Endometrial microvascular endothelial cells (primary cell): ENCODE measurements around the gene SDHAF2. TPM values are rescaled to one million over a fixed set of nuclear protein-coding genes. Genes with fewer than 3 reads are reported as not detected.
"Not testable (repeated sequence)": the region's sequence is repeated elsewhere in the genome, so short reads cannot be mapped to it uniquely, and the experiment has no call there.

Source experiments
- in situ Hi-C: cut with HindIII; loops from 2 replicates; pipeline ENCODE4 v1.10.0; 2017; ENCODE audit warnings: low sequenced_read_pairs, low pct_unique_long_range_greater_than_20kb; ENCODE audit errors: inconsistent ontology term
- total RNA-seq: library from RNA; depleted of rRNA; stranded (reverse); fragments of >200 nt; gene quantifications from one replicate; pipeline ENCODE4 v1.2.3, GENCODE V29; 2015; ENCODE audit errors: inconsistent ontology term

SDHAF2 gene
- 103 TPM for total RNA-seq

DNA sequence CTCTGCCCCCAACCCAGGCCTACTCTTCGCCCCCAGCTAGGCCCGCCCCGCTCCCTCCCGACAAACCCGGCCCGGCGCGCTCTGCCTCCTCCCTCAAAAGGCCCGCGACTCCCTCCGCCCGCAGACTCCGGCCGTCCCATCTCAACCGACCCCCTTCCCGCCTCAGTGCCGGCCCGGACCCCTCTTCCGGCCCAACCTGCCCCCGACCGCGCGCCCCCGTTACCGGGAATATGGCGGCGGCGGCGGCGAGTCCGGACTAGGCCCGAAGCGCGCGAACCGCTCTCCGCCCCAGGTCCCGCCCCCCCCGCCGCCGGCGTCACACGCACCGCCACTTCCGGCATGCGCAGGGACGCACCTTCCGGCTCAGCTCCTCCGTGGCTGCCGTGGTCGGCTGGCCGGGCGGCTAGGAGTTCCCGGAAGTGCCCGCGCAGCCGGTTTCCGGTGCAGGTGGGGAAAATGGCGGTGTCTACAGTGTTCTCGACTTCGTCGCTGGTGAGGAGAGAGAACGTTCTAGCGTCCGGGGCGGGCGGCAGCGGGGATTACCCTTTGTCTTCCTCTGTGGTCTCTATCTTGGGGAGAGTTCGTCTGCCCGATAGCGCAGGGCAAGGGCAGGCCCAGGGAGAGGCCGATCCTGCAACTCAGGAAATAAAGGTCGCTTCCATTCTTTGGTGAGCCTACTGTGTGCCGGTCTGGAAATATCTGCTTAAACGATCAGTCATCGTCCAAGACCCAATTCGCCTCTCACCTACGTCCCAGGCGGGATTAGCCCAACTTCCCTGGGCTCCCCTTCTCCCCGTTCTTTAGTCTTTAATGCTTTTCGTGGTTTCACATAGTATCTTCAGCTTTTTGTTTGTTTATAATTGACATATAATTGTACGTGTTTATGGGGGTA lies at the start of gene SDHAF2, which contains the start of gene CPSF7:
SDHAF2 (plus strand) TSS at position 434 of the 892 bp plus-strand sequence; CDS start at position 457, 23 bp downstream.
CPSF7 (minus strand) TSS at position 285 of the 892 bp plus-strand sequence. CDS start 740 bp downstream, outside the sequence.
- in situ Hi-C loops, result no loop called here

DNA sequence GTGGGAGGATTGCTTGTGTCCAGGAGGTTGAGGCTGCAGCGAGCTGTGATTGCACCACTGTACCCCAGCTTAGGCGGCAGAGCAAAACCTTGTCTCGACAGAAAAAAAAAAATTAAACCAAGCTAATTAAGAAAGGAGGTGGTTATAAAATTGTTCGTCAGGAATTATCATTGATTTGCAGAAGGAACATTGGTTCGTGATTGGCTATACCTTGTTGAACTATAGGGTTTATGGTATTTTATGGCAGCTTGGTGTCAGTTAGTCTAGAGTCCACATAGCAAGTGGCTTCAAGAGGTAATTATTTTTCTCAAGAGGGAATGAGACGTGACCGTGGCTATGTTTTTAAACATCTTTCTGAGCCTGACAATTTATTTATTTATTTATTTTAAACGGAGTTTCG lies 49.0 kb upstream of the SDHAF2 start:
- in situ Hi-C loops, result no loop called here

DNA sequence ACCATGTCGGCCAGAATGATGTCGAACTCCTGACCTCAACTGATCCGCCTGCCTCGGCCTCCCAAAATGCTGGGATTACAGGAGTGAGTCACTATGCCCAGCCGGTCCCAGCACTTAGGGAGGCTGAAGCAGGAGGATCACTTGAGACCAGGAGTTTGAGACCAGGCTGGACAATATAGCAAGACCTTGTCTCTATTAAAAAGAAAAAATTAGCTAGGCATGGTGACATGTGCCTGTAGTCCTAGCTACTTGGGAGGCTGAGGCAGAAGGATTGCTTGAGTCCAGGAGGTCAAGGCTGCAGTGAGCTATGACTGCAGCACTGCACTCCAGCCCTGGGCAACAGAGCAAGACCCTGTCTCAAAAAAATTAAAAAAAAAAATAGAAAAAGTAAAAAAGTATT lies 46.1 kb upstream of the SDHAF2 start:
- in situ Hi-C loops, result not testable (repeated sequence)

DNA sequence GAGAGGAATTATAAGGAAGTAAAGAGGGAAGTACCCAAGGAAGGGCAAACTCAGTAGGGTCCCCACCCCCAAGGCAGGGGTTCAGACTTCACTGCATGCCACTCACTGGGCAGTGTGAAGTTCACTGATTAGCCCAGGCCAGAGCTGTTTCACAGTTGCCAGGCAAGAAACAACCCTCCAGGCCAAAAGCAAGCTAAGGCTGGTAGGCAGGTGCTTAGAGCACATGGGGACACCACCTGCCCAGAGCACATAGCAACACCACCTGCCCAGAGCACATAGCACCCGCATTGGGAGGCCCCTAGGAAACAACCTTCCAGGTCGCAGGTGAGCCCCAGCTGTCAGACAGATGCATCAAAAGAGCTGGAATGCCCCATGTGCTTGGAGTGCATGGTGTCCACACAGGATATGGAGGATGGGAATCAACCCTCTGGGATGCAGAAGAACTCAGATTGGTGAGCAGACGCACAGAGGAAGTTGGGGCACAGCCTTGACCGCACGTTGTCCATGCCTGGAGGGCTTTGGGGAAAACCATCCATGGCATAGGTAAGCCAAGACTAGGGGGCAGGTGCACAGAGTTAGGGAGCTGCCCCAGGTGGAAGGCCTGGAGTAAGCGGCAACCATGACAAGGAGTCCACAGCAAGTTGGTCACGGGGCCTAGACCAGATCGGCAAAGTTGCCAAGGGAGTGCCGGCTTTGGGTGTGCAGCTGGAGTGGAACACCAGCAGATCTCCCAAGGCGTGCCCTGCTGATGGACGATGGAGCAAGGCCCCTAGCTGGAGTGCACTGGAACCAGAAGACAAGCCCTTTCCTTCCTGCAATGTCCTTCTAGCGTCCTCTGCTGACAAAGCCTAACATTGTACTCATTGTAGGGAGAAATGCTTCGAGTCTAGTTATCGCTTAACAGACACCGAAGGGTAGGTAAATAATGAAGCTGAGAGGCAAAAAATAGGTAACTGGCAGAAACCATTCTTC lies 45.4 kb upstream of the SDHAF2 start:
- in situ Hi-C loops, result no loop called here

DNA sequence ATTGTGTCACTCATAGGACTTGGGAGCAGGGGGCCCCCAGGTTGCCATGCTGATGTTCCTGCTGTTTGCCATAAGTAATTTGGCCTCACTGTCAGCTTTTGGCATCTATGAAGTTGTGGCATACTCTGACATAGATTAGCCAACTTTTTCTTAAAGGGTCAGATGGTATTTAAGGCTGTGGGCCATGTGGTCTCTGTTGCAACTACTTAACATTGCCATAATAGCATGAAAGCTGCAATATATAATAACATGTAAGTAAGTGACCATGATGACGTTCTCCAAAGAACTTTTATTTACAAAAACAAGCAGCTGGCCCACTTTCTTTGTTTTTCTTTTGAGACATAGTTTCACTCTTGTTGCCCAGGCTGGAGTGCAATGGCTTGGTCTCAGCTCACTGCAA lies 39.8 kb upstream of the SDHAF2 start:
- in situ Hi-C loops, result no loop called here

DNA sequence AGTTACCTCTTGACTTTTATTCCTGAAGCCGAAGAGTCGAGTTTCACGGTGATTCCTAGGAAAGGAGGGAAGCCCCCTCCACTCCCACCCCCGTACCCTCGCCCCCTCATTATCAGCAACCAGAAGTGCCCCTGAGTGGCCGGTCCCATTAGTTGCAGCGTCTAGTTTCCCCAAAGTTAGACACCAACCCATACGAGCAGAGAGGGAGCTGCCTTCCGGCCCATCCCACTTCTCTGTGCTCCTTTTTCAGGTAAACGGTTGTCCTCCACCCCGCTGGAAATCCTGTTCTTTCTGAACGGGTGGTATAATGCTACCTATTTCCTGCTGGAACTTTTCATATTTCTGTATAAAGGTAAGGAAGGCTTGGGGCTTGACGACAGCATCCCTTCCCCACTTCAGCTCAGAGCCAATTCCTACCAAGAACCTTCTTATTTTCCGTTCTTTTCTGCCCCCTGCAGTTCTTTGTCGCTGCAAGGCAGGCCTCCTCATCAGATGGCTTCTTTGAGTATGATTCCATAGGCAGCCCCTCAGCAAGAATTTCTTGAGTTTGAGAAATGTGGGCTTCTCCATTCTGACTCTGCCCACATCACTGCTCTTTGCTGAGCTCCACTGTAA lies 36.8 kb upstream of the SDHAF2 start:
- in situ Hi-C loops, result no loop called here

DNA sequence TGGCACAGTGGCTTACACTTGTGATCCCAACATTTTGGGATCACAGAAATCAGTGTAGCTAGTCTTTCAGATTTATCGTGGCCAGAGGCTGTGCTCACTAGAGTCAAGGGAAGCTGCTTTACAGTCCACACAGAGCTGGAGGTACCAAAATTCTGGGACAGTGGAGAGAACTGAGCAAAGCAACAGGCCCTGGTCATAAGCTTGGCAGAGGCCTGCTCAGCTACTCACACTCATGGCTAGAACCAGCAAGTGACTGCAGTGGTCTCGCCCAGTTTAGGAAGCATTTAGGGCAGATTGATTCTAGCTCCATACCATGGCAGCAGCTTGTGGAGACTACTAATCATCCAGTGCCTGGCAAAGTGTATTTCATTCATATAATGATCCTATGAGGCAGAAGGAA lies 28.8 kb upstream of the SDHAF2 start:
- in situ Hi-C loops, result no loop called here

DNA sequence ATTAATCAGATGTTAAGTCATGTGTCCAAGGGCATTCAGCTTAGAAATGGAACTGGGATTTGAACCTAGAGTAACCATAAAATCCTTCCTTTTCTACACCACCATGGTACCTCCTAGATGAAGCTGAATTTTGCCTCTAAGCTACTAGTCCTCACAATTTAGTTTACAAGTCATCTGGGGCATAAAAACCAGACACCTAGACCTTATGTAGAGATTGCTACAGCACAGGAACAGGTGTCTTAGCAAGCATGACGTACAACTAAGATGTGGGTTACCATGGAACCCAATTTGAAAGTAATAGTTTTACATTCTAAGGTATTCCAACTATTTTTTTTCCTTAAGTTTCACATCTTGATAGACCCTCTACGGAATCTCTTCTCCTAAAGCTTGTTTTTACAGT lies 28.4 kb upstream of the SDHAF2 start:
- in situ Hi-C loops, result no loop called here

DNA sequence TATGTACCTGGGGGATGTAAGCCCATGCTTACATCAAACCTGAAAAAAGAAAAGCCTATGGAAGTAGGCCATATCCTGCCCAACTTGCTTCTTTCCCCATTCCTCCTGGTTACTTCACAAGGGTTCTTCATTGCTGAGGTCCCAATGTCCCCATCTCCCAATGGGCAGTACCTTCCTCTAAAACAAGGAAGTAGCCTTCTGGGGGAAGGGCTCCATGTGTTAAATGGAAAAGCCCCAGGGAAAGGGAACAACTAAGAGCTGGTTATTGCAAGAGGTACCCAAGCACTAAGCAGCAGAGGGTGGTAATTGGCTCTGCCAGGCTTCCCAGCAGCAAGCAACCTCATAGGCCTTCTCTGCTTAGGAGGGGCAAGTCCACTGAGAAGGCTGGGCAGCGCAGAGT lies 26.3 kb upstream of the SDHAF2 start:
- in situ Hi-C loops, result no loop called here

DNA sequence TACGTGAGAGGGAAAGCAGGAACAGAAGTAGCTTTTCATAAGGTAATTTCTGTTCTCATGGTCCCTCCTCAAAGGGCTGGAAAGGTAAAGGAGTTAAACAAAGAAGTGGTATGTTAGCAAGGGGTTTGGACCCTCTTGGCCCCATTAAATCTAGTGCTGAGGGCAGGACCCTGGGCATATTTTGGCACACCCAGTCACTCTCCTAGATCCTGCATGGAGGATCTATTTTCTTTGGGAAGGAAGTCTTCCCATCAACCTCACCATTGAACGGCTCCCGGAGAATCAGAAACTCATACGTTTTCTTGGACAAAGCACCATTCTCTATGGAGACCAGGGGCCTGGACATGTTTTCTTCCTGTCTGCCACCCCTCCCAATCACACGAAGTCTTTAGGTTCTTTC lies 25.8 kb upstream of the SDHAF2 start:
- in situ Hi-C loops, result no loop called here

DNA sequence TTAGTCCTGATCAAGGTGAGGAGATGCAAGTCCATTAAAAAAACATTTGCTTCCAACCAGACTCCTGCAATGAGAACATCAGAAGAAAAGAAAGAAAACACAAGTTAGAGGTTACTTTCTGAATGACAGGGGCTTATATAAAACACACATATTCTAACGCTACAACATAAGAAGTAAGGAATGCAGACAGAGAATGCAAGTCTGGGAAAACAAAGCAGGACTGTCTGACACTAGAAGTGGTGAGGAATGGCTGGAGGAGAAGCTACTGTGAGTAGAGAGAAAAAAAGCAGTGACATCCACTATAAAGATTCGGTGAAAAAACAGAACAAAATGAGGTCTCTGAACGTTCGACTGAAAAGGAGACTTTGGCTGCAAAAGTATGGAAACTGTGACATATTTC lies 25.3 kb upstream of the SDHAF2 start:
- in situ Hi-C loops, result no loop called here

DNA sequence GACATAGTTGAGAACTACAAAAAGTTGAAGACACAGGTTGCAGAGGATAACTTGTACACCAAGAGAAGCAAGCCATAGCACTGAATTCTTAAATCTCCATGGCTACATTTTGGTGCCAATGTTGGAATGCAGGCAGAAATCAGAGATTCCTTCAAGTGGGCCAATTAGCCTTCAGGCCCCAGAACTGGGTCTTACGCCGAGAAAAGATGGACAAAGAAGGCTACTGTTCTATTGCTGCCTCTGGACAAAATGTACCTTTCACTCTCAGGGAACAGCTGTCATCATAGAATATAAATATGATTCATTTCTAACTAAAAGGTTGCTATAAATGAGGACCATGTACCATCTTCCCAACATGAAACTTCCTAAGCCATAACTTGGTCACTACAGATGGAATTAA lies 23.9 kb upstream of the SDHAF2 start:
- in situ Hi-C loops, result no loop called here

DNA sequence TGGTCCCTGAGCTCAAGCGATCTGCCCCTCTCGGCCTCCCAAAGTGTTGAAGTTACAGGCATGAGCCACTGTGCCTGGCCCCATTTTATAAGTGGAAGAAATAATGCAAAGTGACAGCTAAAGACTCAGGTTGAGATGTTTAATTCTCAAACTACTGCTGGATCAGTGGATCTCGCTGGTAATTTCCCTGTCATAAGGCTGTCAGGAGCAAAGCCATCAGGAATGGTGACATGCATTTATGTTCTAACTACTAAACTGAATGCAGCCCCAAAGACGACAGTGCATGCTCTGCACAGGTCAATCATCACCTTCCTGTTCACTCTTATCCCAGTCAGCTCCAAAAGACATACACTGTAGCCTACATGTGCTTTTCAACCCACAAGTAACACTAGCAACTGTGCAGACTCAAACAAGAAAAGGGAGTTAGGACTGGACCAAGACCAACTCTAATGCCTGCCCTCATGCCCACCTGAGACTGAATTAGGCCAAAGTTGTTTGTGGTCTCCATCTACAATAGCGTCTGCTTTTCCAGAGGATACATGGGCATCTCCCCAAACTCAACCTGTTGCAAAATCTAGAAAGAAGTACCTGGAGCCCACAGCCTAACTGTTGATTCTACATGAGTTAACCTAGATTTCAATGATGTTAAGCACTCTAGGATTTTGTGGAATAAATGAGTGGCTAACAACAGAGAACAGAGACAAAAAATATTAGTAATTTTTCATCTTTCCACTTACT lies 22.8 kb upstream of the SDHAF2 start:
- in situ Hi-C loops, result no loop called here

DNA sequence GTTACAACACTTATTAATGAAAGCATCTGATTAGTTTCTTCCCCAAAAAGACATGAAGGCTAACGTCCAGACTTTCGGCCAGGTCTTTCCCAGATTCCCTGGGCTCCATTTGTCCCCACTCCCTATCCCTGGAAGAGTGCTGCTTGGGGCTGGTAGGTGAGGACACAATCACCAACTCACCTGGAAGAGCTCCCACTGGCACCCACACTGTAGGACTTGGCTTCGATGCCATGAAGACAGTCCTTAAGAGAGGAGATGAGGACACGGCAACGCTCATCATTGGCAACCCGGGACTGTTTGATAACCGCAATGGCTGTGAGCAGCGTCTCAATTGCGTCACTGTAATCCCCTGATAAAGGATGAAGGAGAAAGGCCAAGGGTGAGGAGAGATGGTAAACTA lies 18.3 kb upstream of the SDHAF2 start:
- in situ Hi-C loops, result no loop called here

DNA sequence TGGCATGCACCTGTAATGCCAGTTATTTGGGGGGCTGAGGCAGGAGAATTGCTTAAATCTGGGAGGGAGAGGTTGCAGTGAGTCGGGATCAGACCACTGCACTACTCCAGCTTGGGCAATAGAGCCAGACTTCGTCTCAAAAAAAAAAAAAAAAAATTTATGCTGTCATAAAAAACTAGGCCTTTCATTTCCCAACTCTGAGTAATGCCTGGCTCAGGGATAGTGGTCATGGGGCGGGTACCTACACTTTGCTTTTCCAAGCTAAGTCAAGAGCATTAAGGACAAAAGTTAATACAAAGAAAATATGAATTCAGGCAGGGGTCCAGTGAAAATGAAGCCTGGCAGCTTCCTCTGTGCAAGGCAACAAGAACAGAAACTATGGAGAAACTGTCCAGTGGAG lies 16.4 kb upstream of the SDHAF2 start:
- in situ Hi-C loops, result no loop called here

DNA sequence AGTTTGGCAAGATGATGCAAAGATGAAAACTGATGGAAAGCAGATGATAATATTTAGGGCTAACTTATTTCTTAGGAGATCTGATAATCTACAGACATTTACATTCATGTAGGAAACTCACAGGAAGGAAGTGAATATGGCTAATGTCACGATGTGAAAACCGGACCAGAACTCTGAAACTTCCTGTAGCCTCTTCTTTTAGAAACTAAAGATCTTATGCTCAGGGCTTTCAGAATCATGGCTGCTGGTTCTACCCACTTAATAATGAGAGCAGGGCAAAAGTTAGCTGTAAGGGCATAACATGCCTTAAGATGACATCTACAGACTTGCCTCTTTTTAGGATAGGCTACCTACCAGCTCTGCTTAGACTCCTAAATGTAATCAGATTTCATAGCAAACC lies 15.4 kb upstream of the SDHAF2 start:
- in situ Hi-C loops, result no loop called here

DNA sequence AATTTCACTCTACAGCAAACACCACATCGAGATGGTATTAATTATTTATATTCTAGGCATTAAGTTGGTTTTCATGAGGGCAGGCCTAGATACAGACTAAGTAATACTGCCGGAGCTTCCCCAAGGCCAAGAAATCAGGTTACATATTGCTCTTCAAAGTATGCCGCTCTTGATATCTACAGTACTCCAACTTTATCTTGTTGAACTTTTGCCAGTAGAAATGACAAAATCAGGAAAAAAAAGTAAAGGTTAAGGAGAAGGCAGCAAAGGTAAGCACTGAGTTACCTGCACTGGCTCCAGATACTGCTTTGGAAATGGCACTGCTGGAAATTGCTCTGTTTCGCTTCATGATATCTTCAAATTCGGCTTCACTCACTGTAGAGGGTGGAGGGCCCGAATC lies 14.5 kb upstream of the SDHAF2 start:
- in situ Hi-C loops, result no loop called here

DNA sequence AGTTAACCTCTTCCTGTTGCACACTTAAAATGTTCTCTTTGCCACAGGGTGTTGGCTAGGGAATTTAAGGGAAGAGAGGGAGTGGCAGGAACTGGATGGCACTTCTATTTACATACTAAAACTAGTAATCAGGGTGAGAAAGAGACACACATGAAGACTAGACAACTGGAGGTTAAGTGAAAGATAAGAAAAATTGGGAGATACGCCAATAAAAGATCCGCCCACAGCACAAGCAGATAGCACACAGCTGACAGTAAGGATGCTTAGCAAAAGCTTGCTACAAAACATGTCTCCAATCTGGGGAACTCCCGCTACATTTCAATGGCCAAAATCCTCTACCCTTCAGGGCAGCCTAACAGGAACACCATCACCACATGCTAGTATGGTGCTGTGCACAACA lies 13.0 kb upstream of the SDHAF2 start:
- in situ Hi-C loops, result no loop called here

DNA sequence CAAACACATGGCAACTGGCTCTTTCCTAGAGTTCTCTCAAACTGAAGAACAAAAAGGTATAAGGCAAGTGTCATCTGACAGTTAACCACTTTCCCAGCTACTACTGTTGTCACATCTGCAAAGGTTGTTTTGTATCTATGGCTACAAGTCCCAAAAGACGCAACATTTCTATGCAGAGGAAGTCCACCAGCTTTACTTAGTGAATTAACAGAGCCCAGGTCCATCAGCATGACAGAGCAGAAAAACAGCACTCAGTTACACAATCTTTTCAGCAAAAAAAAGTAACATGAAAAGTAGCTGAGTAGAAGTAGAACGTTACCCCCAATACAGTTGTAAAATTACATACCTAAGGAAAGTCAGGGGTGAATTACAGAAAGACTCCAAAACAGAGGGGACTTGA lies 12.3 kb upstream of the SDHAF2 start:
- in situ Hi-C loops, result no loop called here
